PC-3 (cell line): Measurements from ENCODE around the gene CABCOCO1. TPM values are rescaled to one million over a fixed set of nuclear protein-coding genes. Genes with fewer than 3 reads are reported as not detected.
A peak's percentile ranks its signal among the peaks of the same experiment; 100 is the strongest.

Experiments
- ATAC-seq: fragments of 200-7000 bp; cut with Tn5 transposase; 2 replicates; pipeline ENCODE4 v1.9.1; 2020; ENCODE audit warnings: mild to moderate bottlenecking, moderate library complexity
- BruUV-seq: library from RNA; stranded (reverse); fragments of 400-500 nt; replicated peaks from 2 replicates; lab custom pipeline; 2021; lab: Mats Ljungman, UMichigan
- CTCF ChIA-PET: fragments of 300-600 bp; sonication (Branson Sonifier 250); formaldehyde crosslinking; loops from one replicate; lab custom pipeline; 2022; ENCODE audit warnings: antibody characterized with exemption; lab: Charles Lee
- POLR2A ChIA-PET: fragments of 300-600 bp; sonication (Branson Sonifier 250); formaldehyde crosslinking; loops from one replicate; lab custom pipeline; 2022; ENCODE audit warnings: antibody characterized with exemption; ENCODE audit not compliant: unreplicated experiment; lab: Charles Lee
- DNase-seq: peaks from one replicate; pipeline ENCODE4 v3.0.0-alpha.2; 2015
- H2AFZ ChIP-seq: fragments of 300-600 bp; sonication (generic); 2 replicates; pipeline ENCODE4 v1.6.0; 2016; ENCODE audit warnings: antibody characterized with exemption, low read length
- H3F3A ChIP-seq: fragments of 300-600 bp; sonication (generic); one replicate; pipeline ENCODE4 v1.6.0; 2017; ENCODE audit warnings: antibody characterized with exemption, low read length, control low read depth, mild to moderate bottlenecking; ENCODE audit not compliant: unreplicated experiment
- H3K27ac ChIP-seq: fragments of 300-600 bp; sonication (generic); 2 replicates; pipeline ENCODE4 v1.5.1; 2016; ENCODE audit warnings: mild to moderate bottlenecking, low read length
- H3K27me3 ChIP-seq: fragments of 300-600 bp; sonication (generic); 2 replicates; pipeline ENCODE4 v1.6.1; 2016; ENCODE audit warnings: low read length, mixed read lengths
- H3K36me3 ChIP-seq: fragments of 300-600 bp; sonication (generic); 2 replicates; pipeline ENCODE4 v1.6.1; 2016; ENCODE audit warnings: low read depth, mixed run types, low read length, mixed read lengths
- H3K4me1 ChIP-seq: fragments of 300-600 bp; sonication (generic); 2 replicates; pipeline ENCODE4 v1.5.1; 2016; ENCODE audit warnings: low read length; ENCODE audit not compliant: insufficient read depth
- H3K4me2 ChIP-seq: fragments of 300-600 bp; sonication (generic); 2 replicates; pipeline ENCODE4 v1.6.0; 2016; ENCODE audit warnings: low read length
- H3K4me3 ChIP-seq: fragments of 300-600 bp; sonication (generic); 2 replicates; pipeline ENCODE4 v1.5.1; 2016; ENCODE audit warnings: mild to moderate bottlenecking, low read length, mixed read lengths
- H3K79me2 ChIP-seq: fragments of 300-600 bp; sonication (generic); 2 replicates; pipeline ENCODE4 v1.6.1; 2017; ENCODE audit warnings: low read length, mixed read lengths
- H3K9ac ChIP-seq: fragments of 300-600 bp; sonication (generic); 2 replicates; pipeline ENCODE4 v1.6.0; 2016; ENCODE audit warnings: mild to moderate bottlenecking, low read length
- H3K9me2 ChIP-seq: fragments of 300-600 bp; sonication (generic); replicated peaks from 2 replicates; pipeline ENCODE4 v1.6.1; 2016; ENCODE audit warnings: mixed run types, low read length, mixed read lengths
- H3K9me3 ChIP-seq: fragments of 300-600 bp; sonication (generic); 2 replicates; pipeline ENCODE4 v1.6.1; 2016; ENCODE audit warnings: low read length, mixed read lengths
- H4K20me1 ChIP-seq: fragments of 300-600 bp; sonication (generic); 2 replicates; pipeline ENCODE4 v1.6.1; 2016; ENCODE audit warnings: low read length, mixed read lengths
- CTCF ChIP-seq: fragments of 300-600 bp; sonication (generic); conservative IDR thresholded peaks from 2 replicates; pipeline ENCODE4 v1.5.1; 2017; ENCODE audit warnings: antibody characterized with exemption, low read depth, mild to moderate bottlenecking, low read length
- EZH2 ChIP-seq: fragments of 300-600 bp; sonication (generic); IDR thresholded peaks from one replicate; pipeline ENCODE4 v1.6.1; 2017; ENCODE audit warnings: antibody characterized with exemption, mild to moderate bottlenecking, low read length; ENCODE audit not compliant: unreplicated experiment
- EZH2phosphoT487 ChIP-seq: fragments of 300-600 bp; sonication (generic); IDR thresholded peaks from 2 replicates; pipeline ENCODE4 v1.6.1; 2018; ENCODE audit warnings: mild to moderate bottlenecking, antibody characterized with exemption, low read length, borderline replicate concordance
- intact Hi-C: fragments of 100-400 bp; cut with micrococcal nuclease; formaldehyde crosslinking; loops from 2 replicates; pipeline ENCODE4 v1.9.0; 2023
- total RNA-seq: library from RNA; depleted of rRNA; stranded (reverse); fragments of >200 nt; gene quantifications from 2 replicates; pipeline ENCODE4 v1.2.3, GENCODE V29; 2014

CABCOCO1 gene
- total RNA-seq, 1 experiment from 2014 or later, result not detected

GRCh38 chr10:61639952-61640351 lies 22.8 kb upstream of the CABCOCO1 start:
- POLR2A ChIA-PET, result no interaction called here
- Histone ChIP-seq H3K36me3 (no peaks in the 10 kb centered on the region), H4K20me1 (no peaks in the 10 kb centered on the region), H3K4me1 (peaks cover 19% of the 10 kb centered on the region), H3K4me2 (no peak overlapping the region), H3K27ac (no peak overlapping the region), H3K9ac (no peak overlapping the region), H3K9me2 (no peaks in the 10 kb centered on the region), H3F3A (peaks cover 7% of the 10 kb centered on the region), H2AFZ (no peak overlapping the region), H3K9me3 (no peaks in the 10 kb centered on the region), H3K27me3 (no peaks in the 10 kb centered on the region), H3K79me2 (no peaks in the 10 kb centered on the region), H3K4me3 (no peak overlapping the region)
- no peak for TF ChIP-seq EZH2phosphoT487
- no peak for TF ChIP-seq EZH2
- TF ChIP-seq CTCF, result no peak
- no TSS peak for BruUV-seq
- DNase-seq (peak; percentile 48), ATAC-seq (no peak; the same call in 1 of the 2 replicates)
- CTCF ChIA-PET, result no interaction called here
- intact Hi-C loops, result no loop called here

- BruUV-seq, result no TSS peak
- no peaks in the 10 kb centered on the region for H3F3A ChIP-seq
- H3K9ac ChIP-seq, result no peak overlapping the region
- no peak overlapping the region for H3K4me2 ChIP-seq
- no peak overlapping the region for H2AFZ ChIP-seq
- H3K27ac ChIP-seq, result no peak overlapping the region
- DNase-seq (no peak), ATAC-seq (no peak)
- H3K79me2 ChIP-seq, result no peaks in the 10 kb centered on the region
- no peaks in the 10 kb centered on the region for H3K9me2 ChIP-seq
- H3K9me3 ChIP-seq, result no peaks in the 10 kb centered on the region
- no peak for TF ChIP-seq CTCF
- no peak for TF ChIP-seq EZH2phosphoT487
- no peak for TF ChIP-seq EZH2
- H4K20me1 ChIP-seq, result no peaks in the 10 kb centered on the region
- H3K27me3 ChIP-seq, result no peaks in the 10 kb centered on the region
- ChIA-PET POLR2A (no interaction called here), CTCF (no interaction called here)
- intact Hi-C loops, result no loop called here
- H3K4me3 ChIP-seq, result no peak overlapping the region
- peaks cover 10% of the 10 kb centered on the region for H3K4me1 ChIP-seq
- H3K36me3 ChIP-seq, result no peaks in the 10 kb centered on the region
These were observed 21.9 kb upstream of the CABCOCO1 start for GRCh38 chr10:61640856-61641255.

- no peaks in the 10 kb centered on the region for H3K9me2 ChIP-seq
These were observed 20.6 kb upstream of the CABCOCO1 start for GRCh38 chr10:61642150-61642571.

More at GRCh38 chr10:61642150-61642571, 20.6 kb upstream of the CABCOCO1 start:
- no peaks in the 10 kb centered on the region for H4K20me1 ChIP-seq
- intact Hi-C loops, result no loop called here
- no peaks in the 10 kb centered on the region for H3K4me1 ChIP-seq
- POLR2A ChIA-PET, result no interaction called here
- TF ChIP-seq CTCF (no peak), EZH2 (no peak), EZH2phosphoT487 (no peak)
- no peak overlapping the region for H3K27ac ChIP-seq
- BruUV-seq, result no TSS peak
- H2AFZ ChIP-seq, result no peak overlapping the region
- H3K4me2 ChIP-seq, result no peak overlapping the region
- H3K79me2 ChIP-seq, result no peaks in the 10 kb centered on the region
- H3K9ac ChIP-seq, result no peak overlapping the region
- CTCF ChIA-PET, result no interaction called here
- no peak overlapping the region for H3K4me3 ChIP-seq
- H3F3A ChIP-seq, result no peaks in the 10 kb centered on the region
- H3K36me3 ChIP-seq, result no peaks in the 10 kb centered on the region
- no peak for DNase-seq
- no peaks in the 10 kb centered on the region for H3K27me3 ChIP-seq
- H3K9me3 ChIP-seq, result no peaks in the 10 kb centered on the region
- no peak for ATAC-seq
